OCI-LY7 (cell line): ENCODE results near the gene NPLOC4. TPM values are rescaled to one million over a fixed set of nuclear protein-coding genes. Genes with fewer than 3 reads are reported as not detected.
A peak's percentile ranks its signal among the peaks of the same experiment; 100 is the strongest.

ENCODE experiments used
- BruUV-seq: library from RNA; stranded (reverse); fragments of 400-500 nt; replicated peaks from 2 replicates; lab custom pipeline; 2021; lab: Mats Ljungman, UMichigan
- CTCF ChIA-PET: fragments of 300-600 bp; sonication (Branson Sonifier 250); formaldehyde crosslinking; loops from one replicate; lab custom pipeline; 2022; ENCODE audit warnings: antibody characterized with exemption; ENCODE audit not compliant: unreplicated experiment; lab: Charles Lee
- POLR2A ChIA-PET: fragments of 300-600 bp; sonication (Branson Sonifier 250); formaldehyde crosslinking; loops from one replicate; lab custom pipeline; 2022; ENCODE audit warnings: antibody characterized with exemption; lab: Charles Lee
- DNase-seq: peaks from one replicate; pipeline ENCODE4 v3.0.0-alpha.2; 2015; ENCODE audit warnings: low spot score
- H2AFZ ChIP-seq: fragments of 200-600 bp; sonication (generic), shearing (Covaris generic); 2 replicates; pipeline ENCODE4 v1.6.1; 2014; ENCODE audit warnings: mild to moderate bottlenecking, antibody characterized with exemption, low read length, moderate library complexity
- H3K27ac ChIP-seq: fragments of 200-600 bp; sonication (generic); 2 replicates; pipeline ENCODE4 v1.5.1; 2014; ENCODE audit warnings: mixed run types, low read depth, mild to moderate bottlenecking, moderate library complexity, low read length, inconsistent platforms; ENCODE audit not compliant: poor library complexity, severe bottlenecking
- H3K36me3 ChIP-seq: fragments of 200-600 bp; sonication (generic); 2 replicates; pipeline ENCODE4 v1.6.1; 2014; ENCODE audit warnings: mild to moderate bottlenecking, antibody characterized with exemption, low read length, moderate library complexity, mixed read lengths; ENCODE audit not compliant: insufficient read depth
- H3K4me1 ChIP-seq: fragments of 200-600 bp; sonication (generic); 2 replicates; pipeline ENCODE4 v1.5.1; 2014; ENCODE audit warnings: mild to moderate bottlenecking, low read length; ENCODE audit not compliant: insufficient read depth, poor library complexity, severe bottlenecking
- H3K4me2 ChIP-seq: fragments of 200-600 bp; sonication (generic); 2 replicates; pipeline ENCODE4 v1.6.1; 2014; ENCODE audit warnings: mild to moderate bottlenecking, low read length
- H3K4me3 ChIP-seq: fragments of 200-600 bp; sonication (generic); 2 replicates; pipeline ENCODE4 v1.5.1; 2014; ENCODE audit warnings: mild to moderate bottlenecking, low read depth, low read length; ENCODE audit not compliant: poor library complexity, severe bottlenecking
- H3K79me2 ChIP-seq: fragments of 200-600 bp; sonication (generic); 2 replicates; pipeline ENCODE4 v1.6.1; 2016; ENCODE audit warnings: low read depth, mild to moderate bottlenecking, low read length, moderate library complexity, mixed read lengths; ENCODE audit not compliant: insufficient read depth
- H3K9me2 ChIP-seq: fragments of 200-600 bp; sonication (generic); 2 replicates; pipeline ENCODE4 v1.6.1; 2016; ENCODE audit warnings: mild to moderate bottlenecking, low read length, mixed read lengths; ENCODE audit not compliant: insufficient read depth
- H3K9me3 ChIP-seq: fragments of 200-600 bp; sonication (generic); 2 replicates; pipeline ENCODE4 v1.6.1; 2014; ENCODE audit warnings: mild to moderate bottlenecking, mixed run types, low read length, mixed read lengths
- H4K20me1 ChIP-seq: fragments of 200-600 bp; sonication (generic); 2 replicates; pipeline ENCODE4 v1.6.1; 2014; ENCODE audit warnings: mild to moderate bottlenecking, antibody characterized with exemption, low read length, moderate library complexity, mixed read lengths; ENCODE audit not compliant: insufficient read depth
- EZH2phosphoT487 ChIP-seq: fragments of 200-600 bp; sonication (generic); IDR thresholded peaks from 2 replicates; pipeline ENCODE4 v1.6.1; 2018; ENCODE audit warnings: low read depth, borderline replicate concordance, mild to moderate bottlenecking, mixed run types, antibody characterized with exemption, low read length, moderate library complexity, mixed read lengths
- intact Hi-C: fragments of 100-400 bp; cut with micrococcal nuclease; formaldehyde crosslinking; loops from one replicate; pipeline ENCODE4 v1.10.0; 2022; ENCODE audit not compliant: unreplicated experiment
- total RNA-seq, 2 experiments: library from RNA; depleted of rRNA in 1 of 2; stranded (reverse); fragments of >200 nt in 1 of 2; shearing (Covaris generic) in 1 of 2; gene quantifications; 2 replicates each; pipeline ENCODE4 v1.2.3, GENCODE V29; 2014 to 2022
- TF ChIP-seq, protein P1 (sequence below): fragments of 200-600 bp; sonication (generic); conservative IDR thresholded peaks from 2 replicates; pipeline ENCODE4 v1.5.1; 2014; ENCODE audit warnings: mild to moderate bottlenecking, antibody characterized with exemption, low read length, moderate library complexity, mixed read lengths

NPLOC4 gene
- total RNA-seq, 2 experiments from 2014 or later: 69.6 to 118 TPM

DNA sequence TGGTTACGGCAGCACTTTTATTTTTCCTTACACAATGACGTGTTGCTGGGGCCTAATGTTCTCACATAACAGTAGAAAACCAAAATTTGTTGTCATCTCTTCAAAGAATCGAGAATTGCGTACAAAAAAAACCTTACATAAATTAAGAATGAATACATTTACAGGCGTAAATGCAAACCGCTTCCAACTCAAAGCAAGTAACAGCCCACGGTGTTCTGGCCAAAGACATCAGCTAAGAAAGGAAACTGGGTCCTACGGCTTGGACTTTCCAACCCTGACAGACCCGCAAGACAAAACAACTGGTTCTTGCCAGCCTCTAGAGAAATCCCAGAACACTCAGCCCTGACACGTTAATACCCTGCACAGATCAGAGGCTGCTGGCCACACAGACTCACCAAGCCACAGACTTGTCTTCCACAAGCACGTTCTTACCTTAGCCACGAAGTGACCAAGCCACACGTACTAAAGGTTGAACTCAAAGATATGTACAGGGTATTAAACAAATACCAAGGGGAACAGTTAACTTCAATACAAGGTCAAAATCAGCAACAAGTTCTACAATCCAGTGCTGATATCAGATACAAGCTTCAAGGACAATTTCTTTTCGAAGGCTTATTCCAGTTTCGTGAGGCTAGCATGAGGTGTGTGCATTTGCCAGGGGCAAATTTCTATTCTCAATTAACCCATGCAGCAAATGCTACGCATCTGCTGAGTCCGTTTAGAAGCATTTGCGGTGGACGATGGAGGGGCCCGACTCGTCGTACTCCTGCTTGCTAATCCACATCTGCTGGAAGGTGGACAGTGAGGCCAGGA lies 126.7 kb downstream of the NPLOC4 start:
- Histone ChIP-seq H3K9me3 (no peaks in the 10 kb centered on the region), H3K36me3 (peaks cover 42% of the 10 kb centered on the region), H3K79me2 (peaks cover 34% of the 10 kb centered on the region), H3K4me2 (peak overlapping the region; percentile 97), H3K9me2 (no peaks in the 10 kb centered on the region), H3K4me3 (peak overlapping the region; percentile 90), H3K4me1 (peaks cover 32% of the 10 kb centered on the region), H2AFZ (no peak overlapping the region), H4K20me1 (peaks cover 34% of the 10 kb centered on the region), H3K27ac (no peak overlapping the region)
- BruUV-seq: TSS peak; percentile 90
- TF ChIP-seq, protein P1, sequence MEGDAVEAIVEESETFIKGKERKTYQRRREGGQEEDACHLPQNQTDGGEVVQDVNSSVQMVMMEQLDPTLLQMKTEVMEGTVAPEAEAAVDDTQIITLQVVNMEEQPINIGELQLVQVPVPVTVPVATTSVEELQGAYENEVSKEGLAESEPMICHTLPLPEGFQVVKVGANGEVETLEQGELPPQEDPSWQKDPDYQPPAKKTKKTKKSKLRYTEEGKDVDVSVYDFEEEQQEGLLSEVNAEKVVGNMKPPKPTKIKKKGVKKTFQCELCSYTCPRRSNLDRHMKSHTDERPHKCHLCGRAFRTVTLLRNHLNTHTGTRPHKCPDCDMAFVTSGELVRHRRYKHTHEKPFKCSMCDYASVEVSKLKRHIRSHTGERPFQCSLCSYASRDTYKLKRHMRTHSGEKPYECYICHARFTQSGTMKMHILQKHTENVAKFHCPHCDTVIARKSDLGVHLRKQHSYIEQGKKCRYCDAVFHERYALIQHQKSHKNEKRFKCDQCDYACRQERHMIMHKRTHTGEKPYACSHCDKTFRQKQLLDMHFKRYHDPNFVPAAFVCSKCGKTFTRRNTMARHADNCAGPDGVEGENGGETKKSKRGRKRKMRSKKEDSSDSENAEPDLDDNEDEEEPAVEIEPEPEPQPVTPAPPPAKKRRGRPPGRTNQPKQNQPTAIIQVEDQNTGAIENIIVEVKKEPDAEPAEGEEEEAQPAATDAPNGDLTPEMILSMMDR: no peak
- no peak for TF ChIP-seq EZH2phosphoT487
- DNase-seq: peak; percentile 29
- ChIA-PET POLR2A (interaction anchor here (0.9 kb wide), 1 partner anchor 115 kb away, joined by 4 read pairs; the partner anchor contains the start of gene BAHCC1), CTCF (no interaction called here)
- intact Hi-C loops: loop anchor here (2.0 to 10.0 kb wide), 3 partner anchors 115 to 587 kb away; partner anchors contain the start of genes BAHCC1 and FASN

DNA sequence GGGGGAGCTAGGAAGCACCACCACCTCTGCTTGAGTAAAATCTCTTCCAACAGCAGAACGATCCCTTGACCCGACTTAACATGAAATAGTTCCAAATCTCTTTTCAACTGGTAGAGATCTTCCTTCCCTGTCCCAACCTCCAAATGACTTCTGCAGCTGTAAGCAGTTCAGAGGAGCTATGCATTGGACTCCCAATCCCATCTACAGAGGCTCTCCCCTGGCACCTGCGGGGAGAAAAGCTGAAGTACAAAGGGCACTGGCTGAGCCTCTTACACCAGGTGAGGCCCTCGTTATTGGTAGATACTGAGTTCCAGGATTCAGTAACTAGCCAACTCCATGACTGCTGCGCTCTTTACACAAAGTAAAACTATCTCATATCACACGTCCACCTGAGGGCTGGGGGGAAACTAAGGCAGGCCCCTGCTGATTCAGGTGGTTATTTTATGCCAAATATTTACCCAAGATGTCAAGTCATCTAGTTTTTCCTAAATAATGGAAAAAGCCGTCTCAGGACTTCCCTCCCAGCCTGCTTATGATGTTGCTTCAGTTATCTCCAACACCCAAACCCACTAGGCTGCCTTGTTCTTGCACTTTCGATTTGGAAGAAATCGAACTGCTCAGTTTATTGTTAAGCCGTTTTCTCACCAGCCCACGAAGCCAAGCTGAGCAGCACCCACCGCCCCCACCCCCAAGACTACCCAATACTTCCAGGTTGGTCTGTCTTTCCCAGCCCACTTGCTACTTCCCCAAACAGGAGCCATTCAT lies 127.5 kb downstream of the NPLOC4 start:
- peak overlapping the region; percentile 90 for H3K4me3 ChIP-seq

More for the DNA sequence above, 127.5 kb downstream of the NPLOC4 start:
- Histone ChIP-seq H2AFZ (no peak overlapping the region), H3K79me2 (peaks cover 33% of the 10 kb centered on the region), H4K20me1 (peaks cover 34% of the 10 kb centered on the region), H3K9me2 (no peaks in the 10 kb centered on the region), H3K9me3 (no peaks in the 10 kb centered on the region), H3K27ac (no peak overlapping the region), H3K4me1 (peaks cover 30% of the 10 kb centered on the region), H3K4me2 (peak overlapping the region; percentile 97), H3K36me3 (peaks cover 42% of the 10 kb centered on the region)
- POLR2A ChIA-PET: interaction anchor here (1.4 to 1.7 kb wide), 2 partner anchors 9 to 19 kb away, joined by 5 to 7 read pairs; no protein-coding TSS in a partner anchor
- CTCF ChIA-PET: no interaction called here
- no TSS peak for BruUV-seq
- intact Hi-C loops: no loop called here
- no peak for TF ChIP-seq EZH2phosphoT487
- TF ChIP-seq, protein P1: no peak
- DNase-seq: peak; percentile 44
